Endodermal cell (in vitro differentiated cells): ENCODE measurements around the gene C1QTNF12. TPM values are rescaled to one million over a fixed set of nuclear protein-coding genes. Genes with fewer than 3 reads are reported as not detected.

Experiments used
- DNase-seq: peaks from one replicate; pipeline ENCODE4 v3.0.0-alpha.2; 2017
- H3K27ac ChIP-seq: 2 replicates; pipeline ENCODE4 v1.5.1; 2013; ENCODE audit warnings: mild to moderate bottlenecking, low read depth, low read length, moderate library complexity
- H3K27me3 ChIP-seq: 2 replicates; pipeline ENCODE4 v1.6.1; 2013; ENCODE audit warnings: mild to moderate bottlenecking, low read length, moderate library complexity; ENCODE audit not compliant: insufficient read depth, control insufficient read depth, poor library complexity, severe bottlenecking
- H3K36me3 ChIP-seq: 2 replicates; pipeline ENCODE4 v1.7.0; 2013; ENCODE audit warnings: mild to moderate bottlenecking, low read length, moderate library complexity; ENCODE audit not compliant: control insufficient read depth, insufficient read depth
- H3K4me1 ChIP-seq: one replicate; pipeline ENCODE4 v1.7.0; 2013; ENCODE audit warnings: low read length; ENCODE audit not compliant: control insufficient read depth, insufficient read depth
- H3K4me3 ChIP-seq: 2 replicates; pipeline ENCODE4 v1.5.1; 2013; ENCODE audit warnings: mild to moderate bottlenecking, low read length, moderate library complexity
- H3K9ac ChIP-seq: 2 replicates; pipeline ENCODE4 v1.6.1; 2013; ENCODE audit warnings: mild to moderate bottlenecking, low read length, moderate library complexity; ENCODE audit not compliant: poor library complexity, severe bottlenecking; ENCODE audit errors: extremely low read depth
- H3K9me3 ChIP-seq: 2 replicates; pipeline ENCODE4 v1.6.1; 2013; ENCODE audit warnings: mild to moderate bottlenecking, low read length, moderate library complexity; ENCODE audit not compliant: control insufficient read depth
- H3K27ac Mint-ChIP-seq: 2 replicates; pipeline ENCODE4 v1.8.0; 2020; ENCODE audit warnings: mixed read lengths
- H3K27me3 Mint-ChIP-seq: 2 replicates; pipeline ENCODE4 v1.8.0; 2021; ENCODE audit warnings: mild to moderate bottlenecking, mixed read lengths; ENCODE audit not compliant: insufficient read depth
- H3K36me3 Mint-ChIP-seq: 2 replicates; pipeline ENCODE4 v1.8.0; 2020; ENCODE audit warnings: low read depth, mixed read lengths
- H3K4me1 Mint-ChIP-seq: 2 replicates; pipeline ENCODE4 v1.8.0; 2020; ENCODE audit warnings: mixed read lengths
- H3K4me3 Mint-ChIP-seq: 2 replicates; pipeline ENCODE4 v1.8.0; 2020; ENCODE audit warnings: mild to moderate bottlenecking, moderate library complexity, mixed read lengths
- H3K9me3 Mint-ChIP-seq: 2 replicates; pipeline ENCODE4 v1.8.0; 2020; ENCODE audit warnings: mild to moderate bottlenecking, mixed read lengths
- WGBS, 2 experiments: methylation state at CpG; one replicate each; pipeline versions ENCODE4 v1.1.5 to v1.1.7; 2013; ENCODE audit warnings: missing lambda C conversion rate in 2 of 2, mixed read lengths in 1 of 2; ENCODE audit not compliant: insufficient coverage in 1 of 2, insufficient read length in 1 of 2; 5-methylcytosine and 5-hydroxymethylcytosine counted together
- total RNA-seq, 2 donors: library from RNA; stranded (reverse); fragmentation: NEBNext Ultra II Directional in 1 of 2; extraction: Animal tissue kit (Norgen Biotek cat#: 25700) in 1 of 2; gene quantifications; 2 replicates in 1 of 2; 3 replicates in 1 of 2; pipeline ENCODE4 v1.2.1, GENCODE V29; 2021
- TF ChIP-seq, protein P1 (sequence below): fragments of 200-600 bp; sonication (generic); conservative IDR thresholded peaks from 2 replicates; pipeline ENCODE4 v1.5.0; 2021; ENCODE audit warnings: antibody characterized with exemption, mild to moderate bottlenecking

The C1QTNF12 gene
- total RNA-seq, 2 donors from 2014 or later, result 8.1 to 13.5 TPM

DNA sequence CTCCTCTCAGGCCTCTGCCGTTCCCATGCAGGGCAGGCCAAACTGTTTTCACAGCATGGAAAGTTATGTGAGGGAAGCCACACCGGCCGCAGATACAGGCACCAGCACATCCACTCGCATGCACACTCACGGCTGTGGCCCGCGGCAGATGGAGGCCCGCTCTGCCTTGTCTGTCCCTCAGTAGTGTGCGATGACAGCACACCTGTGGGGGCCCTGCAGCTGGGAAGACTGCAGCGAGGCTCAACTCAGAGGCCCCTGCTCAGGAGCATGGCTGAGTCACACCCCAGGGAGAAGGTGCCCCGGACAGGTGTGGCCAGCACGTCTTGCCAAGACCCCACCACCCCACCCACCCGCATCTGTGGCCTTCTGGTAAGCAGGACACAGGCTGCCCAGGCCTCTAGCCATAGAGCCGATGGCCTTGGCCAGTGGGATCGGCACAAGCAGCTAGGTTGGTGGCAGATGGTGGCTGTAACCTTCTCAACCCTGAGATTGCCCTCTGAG, 28.5 kb upstream of the C1QTNF12 start:
- H3K9me3 ChIP-seq, result no peaks in the 10 kb centered on the region
- DNase-seq, result no peak
- H3K36me3 ChIP-seq, result peaks cover 7% of the 10 kb centered on the region
- H3K4me1 ChIP-seq, result peaks cover 5% of the 10 kb centered on the region
- peaks cover 3% of the 10 kb centered on the region for H3K27me3 Mint-ChIP-seq
- H3K4me3 Mint-ChIP-seq, result peak overlapping the region; percentile 86
- WGBS, 2 experiments, result 91 to 98% methylated on average over 8 to 15 of the region's 15 CpGs
- no peak overlapping the region for H3K27ac ChIP-seq
- H3K9ac ChIP-seq, result no peak overlapping the region
- H3K27ac Mint-ChIP-seq, result no peak overlapping the region
- TF ChIP-seq, protein P1, sequence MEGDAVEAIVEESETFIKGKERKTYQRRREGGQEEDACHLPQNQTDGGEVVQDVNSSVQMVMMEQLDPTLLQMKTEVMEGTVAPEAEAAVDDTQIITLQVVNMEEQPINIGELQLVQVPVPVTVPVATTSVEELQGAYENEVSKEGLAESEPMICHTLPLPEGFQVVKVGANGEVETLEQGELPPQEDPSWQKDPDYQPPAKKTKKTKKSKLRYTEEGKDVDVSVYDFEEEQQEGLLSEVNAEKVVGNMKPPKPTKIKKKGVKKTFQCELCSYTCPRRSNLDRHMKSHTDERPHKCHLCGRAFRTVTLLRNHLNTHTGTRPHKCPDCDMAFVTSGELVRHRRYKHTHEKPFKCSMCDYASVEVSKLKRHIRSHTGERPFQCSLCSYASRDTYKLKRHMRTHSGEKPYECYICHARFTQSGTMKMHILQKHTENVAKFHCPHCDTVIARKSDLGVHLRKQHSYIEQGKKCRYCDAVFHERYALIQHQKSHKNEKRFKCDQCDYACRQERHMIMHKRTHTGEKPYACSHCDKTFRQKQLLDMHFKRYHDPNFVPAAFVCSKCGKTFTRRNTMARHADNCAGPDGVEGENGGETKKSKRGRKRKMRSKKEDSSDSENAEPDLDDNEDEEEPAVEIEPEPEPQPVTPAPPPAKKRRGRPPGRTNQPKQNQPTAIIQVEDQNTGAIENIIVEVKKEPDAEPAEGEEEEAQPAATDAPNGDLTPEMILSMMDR, result no peak
- H3K4me1 Mint-ChIP-seq, result peaks cover 19% of the 10 kb centered on the region
- peak overlapping the region; percentile 77 for H3K4me3 ChIP-seq
- H3K36me3 Mint-ChIP-seq, result peaks cover 21% of the 10 kb centered on the region
- H3K9me3 Mint-ChIP-seq, result no peaks in the 10 kb centered on the region
- no peaks in the 10 kb centered on the region for H3K27me3 ChIP-seq

DNA sequence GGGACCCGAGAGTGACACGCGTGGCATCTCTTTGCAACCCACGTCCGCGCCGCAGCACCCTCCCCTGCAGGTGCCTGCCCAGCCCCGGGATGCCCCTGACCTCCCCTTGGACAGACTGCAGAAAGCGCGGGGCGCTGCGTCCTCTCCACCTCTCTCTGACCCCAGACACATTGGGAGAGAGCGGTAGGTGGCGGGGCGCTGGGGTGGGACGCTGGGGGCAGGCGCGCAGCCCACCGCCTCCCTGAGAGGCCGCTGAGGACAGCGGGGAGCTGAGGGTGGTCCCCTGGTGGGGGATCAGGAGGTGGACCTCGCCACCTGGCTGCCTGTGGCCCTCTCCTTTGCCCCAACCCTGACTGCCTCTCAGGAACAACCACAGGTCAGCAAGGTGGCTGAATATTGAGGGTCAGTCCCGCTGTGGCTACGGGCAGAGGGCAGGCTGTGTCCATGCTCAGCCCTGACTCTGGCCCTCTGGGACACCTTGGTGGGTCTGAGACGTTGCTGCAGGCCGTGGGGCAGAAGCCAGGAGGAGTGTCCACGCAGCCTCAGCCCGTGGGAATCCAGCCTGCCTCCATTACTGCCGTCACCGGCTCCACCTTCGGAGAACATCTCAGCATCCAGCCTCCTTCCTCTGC, 27.9 kb upstream of the C1QTNF12 start:
- H3K27ac ChIP-seq, result no peak overlapping the region
- TF ChIP-seq, protein P1, result no peak
- H3K4me3 ChIP-seq, result peak overlapping the region; percentile 77
- H3K36me3 ChIP-seq, result peaks cover 12% of the 10 kb centered on the region
- Mint-ChIP-seq H3K4me1 (peaks cover 19% of the 10 kb centered on the region), H3K9me3 (no peaks in the 10 kb centered on the region), H3K27me3 (peaks cover 3% of the 10 kb centered on the region), H3K4me3 (peak overlapping the region; percentile 86), H3K27ac (no peak overlapping the region), H3K36me3 (peaks cover 25% of the 10 kb centered on the region)
- 40 to 80% methylated on average over 1 to 31 of the region's 31 CpGs for WGBS, 2 experiments
- H3K9me3 ChIP-seq, result no peaks in the 10 kb centered on the region
- no peaks in the 10 kb centered on the region for H3K27me3 ChIP-seq
- peaks cover 5% of the 10 kb centered on the region for H3K4me1 ChIP-seq
- no peak for DNase-seq
- H3K9ac ChIP-seq, result peak overlapping the region; percentile 25

DNA sequence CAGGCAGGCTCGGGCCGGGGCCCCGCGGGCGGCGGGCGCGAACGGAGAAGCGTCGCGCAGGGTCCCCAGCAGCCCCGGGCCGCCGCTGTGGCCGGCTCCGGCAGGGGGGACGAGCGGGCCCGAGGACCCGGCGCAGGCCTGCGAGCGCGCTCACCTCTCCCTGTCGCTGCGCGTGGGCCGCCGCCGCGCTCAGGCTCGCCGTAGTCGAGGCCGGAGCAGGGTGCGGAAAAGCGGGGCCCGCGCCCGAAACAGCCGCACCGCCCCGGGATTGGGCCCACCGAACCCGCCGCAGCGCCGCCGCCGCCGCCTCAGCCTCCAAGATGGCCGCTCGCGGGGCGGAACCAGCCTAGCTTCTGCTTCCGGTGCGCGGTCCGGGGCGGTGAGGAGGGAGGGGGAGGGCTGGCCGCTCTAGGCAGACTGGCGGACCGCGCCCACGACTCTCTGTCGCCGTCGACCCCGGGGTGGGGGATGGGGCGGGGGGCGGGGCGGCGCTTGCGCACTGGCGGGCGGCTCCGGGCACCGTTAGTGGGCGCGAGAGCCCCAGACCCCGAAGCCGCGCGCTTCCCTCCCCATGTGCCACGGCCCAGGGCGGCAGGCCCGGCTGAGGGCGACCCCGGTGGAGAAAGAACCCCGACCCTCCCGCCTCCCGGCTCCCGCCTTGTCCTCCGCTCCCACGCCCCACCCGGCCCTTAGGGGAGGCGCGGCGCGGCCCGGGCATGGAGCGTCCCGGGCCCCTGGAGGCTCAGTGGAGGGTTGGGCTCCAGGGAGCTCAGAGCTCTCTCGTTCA, 27.2 kb upstream of the C1QTNF12 start, which contains the start of gene UBE2J2:
UBE2J2 (minus strand) TSS at position 343 of the 787 bp plus-strand sequence. CDS start 5,862 bp downstream, outside the sequence.
- DNase-seq, result peak; percentile 97
- no peaks in the 10 kb centered on the region for H3K27me3 ChIP-seq
- peak within 1 kb of the TSS; percentile 88 for H3K4me3 ChIP-seq
- H3K9me3 Mint-ChIP-seq, result no peaks in the 10 kb centered on the region
- TF ChIP-seq, protein P1, result peak; percentile 30
- WGBS, 2 experiments, result 0 to 1% methylated on average over 36 to 102 of the region's 105 CpGs
- H3K4me1 Mint-ChIP-seq, result peaks cover 19% of the 10 kb centered on the region
- H3K4me3 Mint-ChIP-seq, result peak within 1 kb of the TSS; percentile 86
- peaks cover 26% of the 10 kb centered on the region for H3K36me3 Mint-ChIP-seq
- H3K27ac Mint-ChIP-seq, result peak within 1 kb of the TSS; percentile 87
- peaks cover 5% of the 10 kb centered on the region for H3K4me1 ChIP-seq
- peaks cover 12% of the 10 kb centered on the region for H3K36me3 ChIP-seq
- H3K9me3 ChIP-seq, result no peaks in the 10 kb centered on the region
- no peak within 1 kb of the TSS for H3K27ac ChIP-seq
- H3K27me3 Mint-ChIP-seq, result peaks cover 3% of the 10 kb centered on the region
- H3K9ac ChIP-seq, result peak within 1 kb of the TSS; percentile 92
